ENCODE data around the gene TLR4.

The TLR4 gene

GRCh38 chr9:117704024-117704575, at the start of gene TLR4:
Gene TLR4 (plus strand): TSS chr9:117704403. CDS start chr9:117704473, 70 bp downstream.
- DNase-seq = peak; percentile 15

- no peak for DNase-seq
Observed at GRCh38 chr9:117656002-117656401, 48.2 kb upstream of the TLR4 start.

GRCh38 chr9:117662651-117663050, 41.6 kb upstream of the TLR4 start:
- DNase-seq = no peak

GRCh38 chr9:117664419-117664818, 39.8 kb upstream of the TLR4 start:
- DNase-seq = no peak

GRCh38 chr9:117665601-117666385, 38.4 kb upstream of the TLR4 start:
- no peak for DNase-seq

GRCh38 chr9:117671468-117671867, 32.7 kb upstream of the TLR4 start:
- peak; percentile 11 for DNase-seq

- peak; percentile 38 for DNase-seq
Observed at GRCh38 chr9:117672369-117672768, 31.8 kb upstream of the TLR4 start.

- no peak for DNase-seq
Observed at GRCh38 chr9:117677572-117677971, 26.6 kb upstream of the TLR4 start.

GRCh38 chr9:117678871-117679270, 25.3 kb upstream of the TLR4 start:
- peak; percentile 3 for DNase-seq

- DNase-seq = no peak
Observed at GRCh38 chr9:117679416-117679815, 24.8 kb upstream of the TLR4 start.

GRCh38 chr9:117681888-117682287, 22.3 kb upstream of the TLR4 start:
- no peak for DNase-seq

- DNase-seq = no peak
Observed at GRCh38 chr9:117682955-117683710, 21.1 kb upstream of the TLR4 start.

GRCh38 chr9:117687532-117687931, 16.7 kb upstream of the TLR4 start:
- no peak for DNase-seq

GRCh38 chr9:117691367-117691766, 12.8 kb upstream of the TLR4 start:
- no peak for DNase-seq

- no peak for DNase-seq
Observed at GRCh38 chr9:117696154-117696553, 8.0 kb upstream of the TLR4 start.

- no peak for DNase-seq
Observed at GRCh38 chr9:117697046-117697445, 7.2 kb upstream of the TLR4 start.

- no peak for DNase-seq
Observed at GRCh38 chr9:117703537-117703936, 666 bp upstream of the TLR4 start.

GRCh38 chr9:117704597-117704996, 394 bp downstream of the TLR4 start:
- no peak for DNase-seq

GRCh38 chr9:117705386-117705785, 1.2 kb downstream of the TLR4 start:
- no peak for DNase-seq

GRCh38 chr9:117706421-117707116, 2.4 kb downstream of the TLR4 start:
- DNase-seq = no peak

- DNase-seq = no peak
Observed at GRCh38 chr9:117707561-117707960, 3.4 kb downstream of the TLR4 start.

- no peak for DNase-seq
Observed at GRCh38 chr9:117709936-117710335, 5.7 kb downstream of the TLR4 start.

- no peak for DNase-seq
Observed at GRCh38 chr9:117714282-117714681, 10.1 kb downstream of the TLR4 start.

Data from fibroblast of skin of right biceps (primary cell).